Breast epithelium (tissue), 4 donors: ENCODE results near the gene CCDC30. TPM values are rescaled to one million over a fixed set of nuclear protein-coding genes. Genes with fewer than 3 reads are reported as not detected.

Experiments used
- DNase-seq, 2 donors: peaks; one replicate each; pipeline ENCODE4 v3.0.0-alpha.2; 2019; ENCODE audit warnings: low spot score in 2 of 2
- H3K27ac ChIP-seq, 2 donors: fragments of 200-600 bp; sonication (generic) in 1 of 2; one replicate each; pipeline ENCODE4 v1.5.1; 2016 to 2019; ENCODE audit warnings: mild to moderate bottlenecking in 1 of 2
- H3K27me3 ChIP-seq, 2 donors: fragments of 200-600 bp; sonication (generic) in 1 of 2; one replicate each; pipeline versions ENCODE4 v1.5.1 to v1.6.0; 2017 to 2019; ENCODE audit warnings: control low read depth in 1 of 2, mild to moderate bottlenecking in 1 of 2
- H3K36me3 ChIP-seq: fragments of 200-600 bp; one replicate; pipeline ENCODE4 v1.5.1; 2019
- H3K4me1 ChIP-seq, 2 donors: fragments of 200-600 bp; sonication (generic); one replicate each; pipeline ENCODE4 v1.5.1; 2016 to 2019; ENCODE audit warnings: control low read depth in 1 of 2
- H3K4me3 ChIP-seq, 3 donors: fragments of 200-600 bp; sonication (generic); 1 replicate in 2 of 3; 2 replicates in 1 of 3; pipeline ENCODE4 v1.5.1; 2016 to 2019; ENCODE audit warnings: mild to moderate bottlenecking in 3 of 3, moderate library complexity in 2 of 3
- H3K9me3 ChIP-seq, 2 donors: fragments of 200-600 bp; sonication (generic) in 1 of 2; one replicate each; pipeline ENCODE4 v1.5.1; 2016 to 2019; ENCODE audit warnings: control low read depth in 1 of 2
- POLR2A ChIP-seq: fragments of 450-650 bp; IDR thresholded peaks from one replicate; pipeline ENCODE4 v1.6.1; 2016; ENCODE audit warnings: antibody characterized with exemption, mild to moderate bottlenecking, moderate library complexity
- POLR2AphosphoS5 ChIP-seq, 3 donors: sonication (generic); formaldehyde crosslinking; IDR thresholded peaks; one replicate each; pipeline ENCODE4 v1.6.1; 2017; ENCODE audit warnings: antibody characterized with exemption in 3 of 3
- intact Hi-C: fragments of 100-400 bp; cut with DNase I; formaldehyde crosslinking; loops from one replicate; pipeline ENCODE4 v1.15.1; 2023; ENCODE audit warnings: low total_unique reads
- total RNA-seq, 3 donors: library from RNA; depleted of rRNA; stranded (reverse); fragments of >200 nt; gene quantifications; one replicate each; pipeline ENCODE4 v1.1.0, GENCODE V29; 2016
- TF ChIP-seq, protein P1 (sequence below), 3 donors: fragments of 450-650 bp; IDR thresholded peaks; one replicate each; pipeline ENCODE4 v1.5.1; 2016 to 2017; ENCODE audit warnings: antibody characterized with exemption in 3 of 3, mild to moderate bottlenecking in 3 of 3, moderate library complexity in 3 of 3

Gene CCDC30
- total RNA-seq, 3 donors from 2014 or later = 3.4 to 15.4 (median 14.0) TPM

DNA sequence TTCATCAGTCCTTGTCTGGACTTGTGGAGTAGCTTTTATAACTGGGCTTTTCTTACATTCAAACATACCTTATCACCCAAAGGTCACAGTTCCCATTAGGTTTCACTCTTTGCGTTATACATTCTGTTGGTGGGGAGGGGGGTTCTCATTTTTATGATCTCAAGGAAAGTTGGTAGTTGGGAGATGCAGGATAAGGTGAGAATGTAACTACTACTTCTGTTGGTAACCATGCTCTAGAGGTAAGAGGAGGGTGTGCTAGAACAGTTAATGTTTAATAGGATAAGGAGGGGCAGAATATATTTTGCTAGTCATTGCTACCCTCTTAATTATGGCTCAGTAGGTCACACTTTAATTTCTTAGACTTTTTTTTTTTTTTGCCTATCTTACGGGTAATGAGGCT lies 229.8 kb downstream of the CCDC30 start:
- H3K4me3 ChIP-seq = no peak overlapping the region
- H3K4me1 ChIP-seq = no peaks in the 10 kb centered on the region
- intact Hi-C loops = no loop called here
- H3K36me3 ChIP-seq = no peaks in the 10 kb centered on the region
- no peak overlapping the region for H3K27ac ChIP-seq
- DNase-seq = no peak
- TF ChIP-seq, protein P1, sequence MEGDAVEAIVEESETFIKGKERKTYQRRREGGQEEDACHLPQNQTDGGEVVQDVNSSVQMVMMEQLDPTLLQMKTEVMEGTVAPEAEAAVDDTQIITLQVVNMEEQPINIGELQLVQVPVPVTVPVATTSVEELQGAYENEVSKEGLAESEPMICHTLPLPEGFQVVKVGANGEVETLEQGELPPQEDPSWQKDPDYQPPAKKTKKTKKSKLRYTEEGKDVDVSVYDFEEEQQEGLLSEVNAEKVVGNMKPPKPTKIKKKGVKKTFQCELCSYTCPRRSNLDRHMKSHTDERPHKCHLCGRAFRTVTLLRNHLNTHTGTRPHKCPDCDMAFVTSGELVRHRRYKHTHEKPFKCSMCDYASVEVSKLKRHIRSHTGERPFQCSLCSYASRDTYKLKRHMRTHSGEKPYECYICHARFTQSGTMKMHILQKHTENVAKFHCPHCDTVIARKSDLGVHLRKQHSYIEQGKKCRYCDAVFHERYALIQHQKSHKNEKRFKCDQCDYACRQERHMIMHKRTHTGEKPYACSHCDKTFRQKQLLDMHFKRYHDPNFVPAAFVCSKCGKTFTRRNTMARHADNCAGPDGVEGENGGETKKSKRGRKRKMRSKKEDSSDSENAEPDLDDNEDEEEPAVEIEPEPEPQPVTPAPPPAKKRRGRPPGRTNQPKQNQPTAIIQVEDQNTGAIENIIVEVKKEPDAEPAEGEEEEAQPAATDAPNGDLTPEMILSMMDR (IDR thresholded peaks at IDR 0.05) = no peak
- TF ChIP-seq POLR2AphosphoS5 (IDR thresholded peaks at IDR 0.05) (no peak), POLR2A (no peak)
- H3K27me3 ChIP-seq = no peaks in the 10 kb centered on the region
- no peaks in the 10 kb centered on the region for H3K9me3 ChIP-seq

DNA sequence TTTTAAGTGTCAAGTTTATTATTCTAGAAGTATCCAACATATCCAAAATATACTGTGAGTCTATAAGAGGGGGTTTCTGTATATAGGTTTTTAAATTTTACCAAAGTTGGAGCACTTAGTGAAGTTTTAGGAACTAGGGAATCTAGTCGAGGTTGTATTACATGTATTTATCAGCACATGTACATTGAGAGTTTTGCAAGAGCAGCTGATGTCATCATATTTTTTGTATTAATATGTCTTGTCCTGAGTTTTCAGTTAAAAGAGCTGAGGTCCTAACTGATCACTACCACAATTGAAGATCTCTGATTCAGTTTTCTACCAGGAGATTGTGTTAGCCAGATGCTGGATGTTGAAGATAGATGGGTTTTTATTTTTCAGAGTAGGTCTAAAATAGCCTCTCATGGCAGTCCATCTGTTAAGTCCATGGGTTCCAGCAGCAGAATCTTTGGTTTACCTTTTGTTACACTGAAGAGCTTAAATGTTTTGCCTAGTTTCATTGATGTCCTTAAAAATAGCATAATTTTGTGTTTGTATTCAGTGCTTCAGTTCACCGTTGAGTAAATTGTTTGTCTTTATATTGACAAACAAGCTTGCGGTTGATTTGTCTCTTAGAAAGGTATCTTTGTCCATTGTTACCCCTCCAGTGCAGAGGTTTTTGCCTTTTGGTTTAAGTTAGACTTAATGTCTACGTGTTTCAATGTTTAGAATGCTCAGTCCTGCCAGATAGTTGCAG lies 235.2 kb downstream of the CCDC30 start:
- Histone ChIP-seq H3K36me3 (no peaks in the 10 kb centered on the region), H3K27ac (no peak overlapping the region), H3K27me3 (no peaks in the 10 kb centered on the region), H3K4me3 (no peak overlapping the region), H3K4me1 (no peaks in the 10 kb centered on the region), H3K9me3 (no peaks in the 10 kb centered on the region)
- DNase-seq = no peak
- intact Hi-C loops = no loop called here
- TF ChIP-seq, protein P1 (IDR thresholded peaks at IDR 0.05) = no peak
- TF ChIP-seq POLR2AphosphoS5 (IDR thresholded peaks at IDR 0.05) (no peak), POLR2A (no peak)

DNA sequence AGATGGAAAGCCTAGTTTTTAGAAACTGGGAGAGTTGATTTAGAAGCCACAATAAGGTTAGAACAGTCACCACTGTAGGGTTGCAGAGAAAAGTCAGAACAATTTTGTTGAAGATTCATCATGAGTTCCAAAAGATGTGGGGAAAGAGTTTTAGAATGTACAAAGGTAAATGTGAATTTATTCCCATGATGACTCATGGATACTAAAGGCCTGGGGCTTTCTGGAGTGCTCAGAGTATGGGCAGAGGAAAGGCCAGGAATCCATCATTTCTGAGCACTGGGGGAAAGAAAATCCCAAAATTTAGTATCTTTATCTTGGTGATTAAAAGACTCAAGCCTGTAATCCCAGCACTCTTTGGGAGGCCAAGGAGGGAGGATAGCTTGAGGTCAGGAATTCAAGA lies 236.9 kb downstream of the CCDC30 start:
- Histone ChIP-seq H3K4me3 (no peak overlapping the region), H3K27ac (no peak overlapping the region), H3K9me3 (no peaks in the 10 kb centered on the region), H3K27me3 (no peaks in the 10 kb centered on the region), H3K4me1 (no peaks in the 10 kb centered on the region), H3K36me3 (no peaks in the 10 kb centered on the region)
- no peak for DNase-seq
- TF ChIP-seq POLR2A (no peak), POLR2AphosphoS5 (IDR thresholded peaks at IDR 0.05) (no peak)
- TF ChIP-seq, protein P1 (IDR thresholded peaks at IDR 0.05) = no peak
- intact Hi-C loops = no loop called here

DNA sequence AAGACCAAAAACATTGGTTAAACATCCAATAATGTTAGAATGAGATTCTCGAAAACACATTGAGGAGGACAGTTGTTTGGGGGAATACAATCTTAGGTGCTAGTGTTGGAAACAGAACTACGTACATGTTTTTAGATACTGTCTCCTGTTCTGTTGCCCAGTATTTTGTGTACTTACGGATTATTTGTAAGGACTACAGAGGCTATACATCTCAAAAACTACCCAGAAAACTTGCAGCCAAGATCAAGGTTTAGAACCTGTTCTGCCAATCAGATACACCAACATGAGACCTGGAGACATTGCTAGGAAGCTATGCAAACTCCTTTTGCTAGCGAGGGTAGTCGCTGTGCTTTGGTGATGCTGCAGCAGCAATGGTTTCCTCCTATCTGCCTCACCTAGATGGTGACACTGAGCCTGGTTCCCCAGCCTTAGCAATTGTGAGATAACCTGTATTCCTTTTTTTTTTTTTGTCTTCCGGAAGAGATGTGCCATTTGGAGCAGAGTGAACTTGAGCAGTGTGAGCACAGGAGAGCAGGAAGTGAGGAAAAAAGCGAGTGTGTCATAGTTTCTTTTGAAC lies 240.9 kb downstream of the CCDC30 start:
- H3K9me3 ChIP-seq = no peaks in the 10 kb centered on the region
- no peaks in the 10 kb centered on the region for H3K4me1 ChIP-seq
- no peak overlapping the region for H3K27ac ChIP-seq
- no peaks in the 10 kb centered on the region for H3K27me3 ChIP-seq
- H3K36me3 ChIP-seq = no peaks in the 10 kb centered on the region
- intact Hi-C loops = no loop called here
- TF ChIP-seq POLR2AphosphoS5 (IDR thresholded peaks at IDR 0.05) (no peak), POLR2A (no peak)
- DNase-seq = no peak
- H3K4me3 ChIP-seq = no peak overlapping the region

Other genes starting within 250 kb of the CCDC30 start
- 10 to 100 TPM; 52.6 to 82.7 (median 57.7) TPM for gene FOXJ3, start 128.1 kb upstream of the CCDC30 start, total RNA-seq
- gene RIMKLA, start 82.5 kb upstream of the CCDC30 start, total RNA-seq = under 1 TPM; 0.32 to 0.73 (median 0.66) TPM
- gene ZMYND12, start 7.3 kb upstream of the CCDC30 start, total RNA-seq = 1 to 10 TPM; 1.3 to 4.6 (median 3.8) TPM
- gene PPCS, start 6.7 kb upstream of the CCDC30 start, total RNA-seq = 10 to 100 TPM; 67.8 to 89.3 (median 77.0) TPM
- 10 to 100 TPM; 21.6 to 37.9 (median 24.6) TPM for gene PPIH, start 195.1 kb downstream of the CCDC30 start, total RNA-seq
- 100 to 1,000 TPM; 332 to 694 (median 485) TPM for gene YBX1, start 219.1 kb downstream of the CCDC30 start, total RNA-seq